Measurements from ENCODE around the gene PKDCC.

DNA sequence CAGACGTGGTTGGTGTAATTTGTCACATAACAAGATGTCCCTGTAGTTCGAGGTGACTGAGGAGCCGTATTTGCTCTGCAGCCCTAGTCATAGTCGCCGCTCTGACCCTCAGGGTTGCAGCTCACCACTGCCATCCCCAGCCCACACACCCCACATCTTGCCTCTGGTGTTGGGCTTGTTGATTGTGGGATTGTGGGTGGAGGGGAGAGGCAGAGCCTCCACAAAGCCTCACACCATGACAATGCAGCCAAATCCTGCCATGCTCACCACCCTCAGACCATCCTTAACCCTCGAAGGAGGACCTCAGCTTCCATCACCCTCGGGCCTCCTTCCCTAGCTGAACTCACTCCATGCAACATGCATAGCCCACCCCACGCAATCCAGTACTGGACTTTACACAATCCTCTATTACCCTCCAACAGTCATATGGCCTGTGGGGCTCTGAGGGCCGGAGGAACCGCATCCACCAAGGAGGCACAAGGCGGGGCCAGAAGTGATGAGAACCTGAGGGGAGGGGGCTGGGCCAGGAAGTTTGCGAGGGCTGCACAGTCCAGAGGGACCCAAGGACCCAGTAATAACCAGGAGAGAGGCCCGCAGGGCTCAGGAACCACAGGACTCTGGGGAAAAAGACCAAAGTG lies 11.6 kb downstream of the PKDCC start:
- TF ChIP-seq, protein P1, sequence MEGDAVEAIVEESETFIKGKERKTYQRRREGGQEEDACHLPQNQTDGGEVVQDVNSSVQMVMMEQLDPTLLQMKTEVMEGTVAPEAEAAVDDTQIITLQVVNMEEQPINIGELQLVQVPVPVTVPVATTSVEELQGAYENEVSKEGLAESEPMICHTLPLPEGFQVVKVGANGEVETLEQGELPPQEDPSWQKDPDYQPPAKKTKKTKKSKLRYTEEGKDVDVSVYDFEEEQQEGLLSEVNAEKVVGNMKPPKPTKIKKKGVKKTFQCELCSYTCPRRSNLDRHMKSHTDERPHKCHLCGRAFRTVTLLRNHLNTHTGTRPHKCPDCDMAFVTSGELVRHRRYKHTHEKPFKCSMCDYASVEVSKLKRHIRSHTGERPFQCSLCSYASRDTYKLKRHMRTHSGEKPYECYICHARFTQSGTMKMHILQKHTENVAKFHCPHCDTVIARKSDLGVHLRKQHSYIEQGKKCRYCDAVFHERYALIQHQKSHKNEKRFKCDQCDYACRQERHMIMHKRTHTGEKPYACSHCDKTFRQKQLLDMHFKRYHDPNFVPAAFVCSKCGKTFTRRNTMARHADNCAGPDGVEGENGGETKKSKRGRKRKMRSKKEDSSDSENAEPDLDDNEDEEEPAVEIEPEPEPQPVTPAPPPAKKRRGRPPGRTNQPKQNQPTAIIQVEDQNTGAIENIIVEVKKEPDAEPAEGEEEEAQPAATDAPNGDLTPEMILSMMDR (IDR thresholded peaks at IDR 0.05; ENCODE audit: low read depth, low read length), result no peak
- no peak for TF ChIP-seq EZH2phosphoT487 (IDR thresholded peaks at IDR 0.05; ENCODE audit: low read depth)
